SK-N-SH (cell line): ENCODE data around the gene KCNJ15. TPM values are rescaled to one million over a fixed set of nuclear protein-coding genes. Genes with fewer than 3 reads are reported as not detected.
A peak's percentile ranks its signal among the peaks of the same experiment; 100 is the strongest.

ENCODE experiments used
- CTCF ChIA-PET: fragments of 300-600, 350-600 bp; formaldehyde crosslinking; extraction: SDS; loops from one replicate; lab custom pipeline; 2021; lab: Yijun Ruan, JAX
- POLR2A ChIA-PET: fragments of 350-600 bp; sonication (Branson Sonifier 250); formaldehyde crosslinking; extraction: SDS; loops from one replicate; lab custom pipeline; 2020; ENCODE audit warnings: antibody characterized with exemption, inconsistent platforms; lab: Yijun Ruan, JAX
- DNase-seq: peaks from one replicate; pipeline ENCODE4 v3.0.0; 2012
- H2AFZ ChIP-seq: fragments of 200-600 bp; sonication (generic); 2 replicates; pipeline ENCODE4 v1.8.1; 2016; ENCODE audit warnings: antibody characterized with exemption, mild to moderate bottlenecking, low read depth
- H3F3A ChIP-seq: fragments of 200-600 bp; sonication (generic); replicated peaks from 2 replicates; pipeline ENCODE3; 2016; ENCODE audit warnings: antibody characterized with exemption, mild to moderate bottlenecking; ENCODE audit not compliant: insufficient read depth
- H3K27ac ChIP-seq, 2 experiments: fragments of 200-500 bp in 1 of 2; fragments of 200-600 bp in 1 of 2; sonication (Bioruptor generic) in 1 of 2; sonication (generic), shearing (Covaris generic) in 1 of 2; 2 replicates each; pipeline versions ENCODE4 v1.5.1 to v1.6.1; 2014 to 2016; ENCODE audit warnings: low read depth in 2 of 2, inconsistent platforms in 1 of 2, low read length in 1 of 2, mild to moderate bottlenecking in 1 of 2, mixed read lengths in 1 of 2
- H3K27me3 ChIP-seq: fragments of 200-600 bp; sonication (generic), shearing (Covaris generic); 2 replicates; pipeline ENCODE4 v1.6.1; 2016; ENCODE audit warnings: mixed run types; ENCODE audit not compliant: insufficient read depth
- H3K36me3 ChIP-seq, 2 experiments: fragments of 200-500 bp in 1 of 2; fragments of 200-600 bp in 1 of 2; sonication (Bioruptor generic) in 1 of 2; sonication (generic) in 1 of 2; replicated peaks in 1 of 2; 2 replicates each; pipeline versions ENCODE3 to v1.5.1; 2014 to 2016; ENCODE audit warnings: low read length in 1 of 2, mild to moderate bottlenecking in 1 of 2; ENCODE audit not compliant: insufficient read depth in 2 of 2, control insufficient read depth in 1 of 2
- H3K4me1 ChIP-seq, 2 experiments: fragments of 200-500 bp in 1 of 2; fragments of 200-600 bp in 1 of 2; sonication (Bioruptor generic) in 1 of 2; sonication (generic), shearing (Covaris generic) in 1 of 2; 2 replicates each; pipeline versions ENCODE4 v1.5.1 to v1.6.1; 2014 to 2016; ENCODE audit warnings: low read depth in 1 of 2, low read length in 1 of 2, mixed run types in 1 of 2; ENCODE audit not compliant: insufficient read depth in 2 of 2, control insufficient read depth in 1 of 2
- H3K4me2 ChIP-seq: fragments of 200-600 bp; sonication (generic), shearing (Covaris generic); 2 replicates; pipeline ENCODE4 v1.6.1; 2017; ENCODE audit warnings: mixed run types
- H3K4me3 ChIP-seq, 2 experiments: fragments of 200-500 bp in 1 of 2; fragments of 200-600 bp in 1 of 2; sonication (Bioruptor generic) in 1 of 2; sonication (generic), shearing (Covaris generic) in 1 of 2; 2 replicates each; pipeline versions ENCODE4 v1.5.1 to v1.8.1; 2014 to 2016; ENCODE audit warnings: low read depth in 2 of 2, inconsistent platforms in 1 of 2, low read length in 1 of 2, mild to moderate bottlenecking in 1 of 2, mixed read lengths in 1 of 2, moderate library complexity in 1 of 2
- H3K79me2 ChIP-seq: fragments of 200-600 bp; sonication (generic); 2 replicates; pipeline ENCODE4 v1.8.1; 2017; ENCODE audit warnings: mild to moderate bottlenecking; ENCODE audit not compliant: insufficient read depth
- H3K9ac ChIP-seq: fragments of 200-600 bp; sonication (generic); 2 replicates; pipeline ENCODE4 v1.6.1; 2017; ENCODE audit warnings: mixed run types
- H3K9me2 ChIP-seq: fragments of 200-600 bp; sonication (generic); 2 replicates; pipeline ENCODE4 v1.6.1; 2017; ENCODE audit warnings: mixed run types
- H3K9me3 ChIP-seq: fragments of 200-600 bp; sonication (generic); 2 replicates; pipeline ENCODE4 v1.6.1; 2017; ENCODE audit warnings: mixed run types, mild to moderate bottlenecking, moderate library complexity
- H4K20me1 ChIP-seq: fragments of 200-600 bp; sonication (generic); 2 replicates; pipeline ENCODE4 v1.6.1; 2017; ENCODE audit warnings: mild to moderate bottlenecking, mixed run types; ENCODE audit not compliant: insufficient read depth
- CTCF ChIP-seq: fragments of 200-600 bp; sonication (generic); IDR thresholded peaks from 2 replicates; pipeline ENCODE4 v1.6.1; 2017; ENCODE audit warnings: antibody characterized with exemption, mild to moderate bottlenecking, moderate library complexity
- ELF1 ChIP-seq: IDR thresholded peaks from 2 replicates; pipeline ENCODE4 v1.4.0; 2012
- EZH2phosphoT487 ChIP-seq: fragments of 200-600 bp; sonication (generic); IDR thresholded peaks from 2 replicates; pipeline ENCODE4 v1.6.1; 2017; ENCODE audit warnings: low read depth, mixed run types, mild to moderate bottlenecking, antibody characterized with exemption, moderate library complexity, borderline replicate concordance
- FOSL2 ChIP-seq: IDR thresholded peaks from 2 replicates; pipeline ENCODE4 v1.4.0; 2012; ENCODE audit warnings: low read depth, mild to moderate bottlenecking, moderate library complexity, borderline replicate concordance
- JUND ChIP-seq: IDR thresholded peaks from 2 replicates; pipeline ENCODE4 v1.4.0; 2012
- PBX3 ChIP-seq: IDR thresholded peaks from 2 replicates; pipeline ENCODE4; 2012
- REST ChIP-seq: IDR thresholded peaks from 2 replicates; pipeline ENCODE4 v1.6.1; 2012; ENCODE audit warnings: mild to moderate bottlenecking, low read depth, low read length, moderate library complexity
- RXRA ChIP-seq: IDR thresholded peaks from 2 replicates; pipeline ENCODE4 v1.4.0; 2012; ENCODE audit warnings: low read depth, mild to moderate bottlenecking, borderline replicate concordance
- SIN3A ChIP-seq: IDR thresholded peaks from 2 replicates; pipeline ENCODE4 v1.6.1; 2012; ENCODE audit warnings: low read depth, mild to moderate bottlenecking, low read length, moderate library complexity, borderline replicate concordance
- TAF1 ChIP-seq: IDR thresholded peaks from 2 replicates; pipeline ENCODE4 v1.6.1; 2012; ENCODE audit warnings: low read depth, mild to moderate bottlenecking, low read length, moderate library complexity, borderline replicate concordance
- TCF12 ChIP-seq: IDR thresholded peaks from 2 replicates; pipeline ENCODE4 v1.4.0; 2012
- USF2 ChIP-seq: fragments of 150-350 bp; IDR thresholded peaks from 2 replicates; pipeline ENCODE4 v1.6.1; 2017; ENCODE audit warnings: antibody characterized with exemption, low read length, low read depth, borderline replicate concordance
- ZBTB33 ChIP-seq: IDR thresholded peaks from 2 replicates; pipeline ENCODE4 v1.4.0; 2012; ENCODE audit warnings: low read depth, borderline replicate concordance
- WGBS: methylation state at CpG from one replicate; pipeline ENCODE4 v1.1.6; 2017; ENCODE audit warnings: low lambda C conversion rate; 5-methylcytosine and 5-hydroxymethylcytosine counted together
- polyA plus RNA-seq, 3 experiments: library from polyadenylated mRNA; depleted of rRNA; stranded (reverse); fragments of >200 nt; gene quantifications; 2 replicates each; pipeline ENCODE4 v1.2.3, GENCODE V29; 2012

KCNJ15 gene
- polyA plus RNA-seq, 1 of the 3 experiments (the other 2 are of a cell fraction) = 0.03 TPM

- TF ChIP-seq FOSL2 (no peak), JUND (no peak)
Measured at GRCh38 chr21:38343691-38344090, 86.9 kb downstream of the KCNJ15 start (continued).

GRCh38 chr21:38346286-38346685, 89.5 kb downstream of the KCNJ15 start:
- Histone ChIP-seq H3K4me3 (no peak overlapping the region), H3K36me3 (no peaks in the 10 kb centered on the region), H3K4me2 (no peak overlapping the region), H3K9ac (no peak overlapping the region), H3F3A (peaks cover 5% of the 10 kb centered on the region), H3K9me2 (no peaks in the 10 kb centered on the region), H3K27ac (no peak overlapping the region), H3K9me3 (no peaks in the 10 kb centered on the region), H2AFZ (no peak overlapping the region), H3K27me3 (no peaks in the 10 kb centered on the region), H3K4me1 (peaks cover 0 to 8% of the 10 kb centered on the region in 2 experiments; a peak in 2 of 4 replicates), H4K20me1 (no peaks in the 10 kb centered on the region), H3K79me2 (no peaks in the 10 kb centered on the region)
- ChIA-PET POLR2A (no interaction called here), CTCF (interaction anchor here (1.2 to 2.0 kb wide), 3 partner anchors 9 to 128 kb away, joined by 5 to 7 read pairs (median 5); no protein-coding TSS in a partner anchor)
- no peak for DNase-seq
- TF ChIP-seq ZBTB33 = no peak
- WGBS = 51% methylated on average over 5 of the region's 5 CpGs

GRCh38 chr21:38349111-38349746, 92.4 kb downstream of the KCNJ15 start:
- Histone ChIP-seq H3F3A (no peaks in the 10 kb centered on the region), H3K4me2 (no peak overlapping the region), H3K79me2 (no peaks in the 10 kb centered on the region), H3K9me2 (no peaks in the 10 kb centered on the region), H3K27ac (peak overlapping the region in 1 of 2 experiments; percentile 23; a peak in 1 of 4 replicates), H3K9me3 (no peaks in the 10 kb centered on the region), H2AFZ (no peak overlapping the region), H3K4me1 (peaks cover 0 to under 1% of the 10 kb centered on the region in 2 experiments; a peak in 1 of 4 replicates), H3K9ac (no peak overlapping the region), H3K4me3 (no peak overlapping the region), H4K20me1 (no peaks in the 10 kb centered on the region), H3K36me3 (no peaks in the 10 kb centered on the region), H3K27me3 (no peaks in the 10 kb centered on the region)
- no peak for DNase-seq
- ChIA-PET POLR2A (no interaction called here), CTCF (interaction anchor here (0.7 kb wide), 1 partner anchor 138 kb away, joined by 3 read pairs; no protein-coding TSS in a partner anchor)
- 50% methylated on average over 9 of the region's 10 CpGs for WGBS
- TF ChIP-seq REST (no peak), TAF1 (no peak), TCF12 (no peak), RXRA (no peak), EZH2phosphoT487 (no peak), PBX3 (no peak), SIN3A (no peak), CTCF (no peak), USF2 (no peak), ELF1 (no peak)
